GM21360 (cell line): Measurements from ENCODE around the gene POC1B.
A peak's percentile ranks its signal among the peaks of the same experiment; 100 is the strongest.

ENCODE experiments used
- ATAC-seq: cut with Tn5 transposase; IDR thresholded peaks from one replicate; pipeline ENCODE4 v1.9.1; 2021; ENCODE audit warnings: mild to moderate bottlenecking, moderate library complexity; ENCODE audit not compliant: unreplicated experiment

The POC1B gene

GRCh38 chr12:89525824-89526770, at the start of gene POC1B:
Gene POC1B (minus strand): TSS chr12:89526047. CDS start chr12:89525895, 152 bp downstream.
- ATAC-seq, result peak; percentile 62

- ATAC-seq, result no peak
Observed at GRCh38 chr12:89575374-89575773, 49.5 kb upstream of the POC1B start.

GRCh38 chr12:89574736-89575208, 48.9 kb upstream of the POC1B start:
- no peak for ATAC-seq

DNA sequence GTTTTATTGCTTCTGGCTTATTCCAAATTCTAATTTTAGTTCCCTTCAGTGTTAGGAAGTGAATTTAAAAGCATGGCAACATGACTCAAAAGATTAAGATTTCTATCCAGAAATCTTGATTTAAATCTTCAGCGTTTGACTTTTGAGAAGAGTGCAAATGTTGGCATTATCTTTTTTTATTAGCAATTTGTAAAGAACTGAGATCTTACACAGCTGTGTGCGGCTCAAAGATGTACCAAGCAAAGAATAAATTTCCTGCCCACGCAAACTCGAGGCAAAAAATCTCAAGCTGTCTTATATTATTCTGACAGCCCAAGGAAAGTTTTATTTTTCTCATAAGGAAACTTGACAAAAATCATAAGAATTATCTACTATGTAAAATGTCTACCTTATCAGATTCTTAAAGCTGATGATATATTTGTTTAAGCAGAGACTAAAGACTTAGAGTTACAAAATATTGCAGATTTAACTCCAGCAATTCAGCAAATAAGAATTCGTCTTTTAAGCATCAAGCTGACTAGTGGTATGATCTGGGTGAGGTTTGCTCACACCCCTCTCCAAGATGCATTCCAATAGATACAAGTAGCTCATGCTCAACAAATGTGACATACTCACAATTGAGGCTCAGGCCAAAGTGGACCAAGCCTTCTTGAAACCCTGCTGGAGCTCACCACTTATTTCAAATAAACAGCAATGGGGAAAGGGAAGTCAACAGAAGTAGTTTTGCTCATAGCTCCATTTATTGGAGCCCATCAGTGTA, 47.4 kb upstream of the POC1B start:
- ATAC-seq, result no peak

DNA sequence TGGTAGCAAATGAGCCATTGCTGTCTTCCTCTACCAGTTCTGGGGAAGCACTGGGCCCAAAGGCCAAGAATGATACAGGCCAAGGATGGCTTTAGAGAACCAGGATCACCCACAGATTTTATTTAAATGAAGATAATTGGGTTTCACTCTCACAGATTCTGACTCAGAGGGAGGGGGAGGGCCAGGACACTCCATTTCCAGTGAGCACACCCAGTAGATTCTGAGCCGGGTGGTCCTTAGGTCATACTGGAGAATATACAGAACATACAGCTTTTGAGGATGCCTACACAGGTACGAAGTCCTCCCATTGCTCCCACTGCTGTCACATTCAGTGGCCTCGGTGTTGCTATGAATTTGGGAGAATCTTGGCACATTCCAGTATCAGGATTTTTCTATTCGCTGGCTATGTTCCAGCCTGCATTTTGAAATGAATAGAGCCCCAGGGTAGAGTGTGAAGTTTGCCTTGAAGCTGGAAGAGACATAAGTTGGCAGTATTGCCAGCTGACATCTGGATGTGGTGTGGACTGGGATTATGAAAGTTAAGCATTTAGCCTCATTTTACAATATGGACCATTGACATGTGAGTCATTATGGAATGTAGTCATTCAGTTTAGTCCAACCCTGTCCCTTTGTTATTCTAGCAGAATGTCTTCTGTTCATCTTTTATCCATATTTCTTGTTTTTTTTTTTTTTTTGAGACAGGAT, 45.8 kb upstream of the POC1B start:
- no peak for ATAC-seq

GRCh38 chr12:89568484-89568883, 42.6 kb upstream of the POC1B start:
- ATAC-seq, result no peak

DNA sequence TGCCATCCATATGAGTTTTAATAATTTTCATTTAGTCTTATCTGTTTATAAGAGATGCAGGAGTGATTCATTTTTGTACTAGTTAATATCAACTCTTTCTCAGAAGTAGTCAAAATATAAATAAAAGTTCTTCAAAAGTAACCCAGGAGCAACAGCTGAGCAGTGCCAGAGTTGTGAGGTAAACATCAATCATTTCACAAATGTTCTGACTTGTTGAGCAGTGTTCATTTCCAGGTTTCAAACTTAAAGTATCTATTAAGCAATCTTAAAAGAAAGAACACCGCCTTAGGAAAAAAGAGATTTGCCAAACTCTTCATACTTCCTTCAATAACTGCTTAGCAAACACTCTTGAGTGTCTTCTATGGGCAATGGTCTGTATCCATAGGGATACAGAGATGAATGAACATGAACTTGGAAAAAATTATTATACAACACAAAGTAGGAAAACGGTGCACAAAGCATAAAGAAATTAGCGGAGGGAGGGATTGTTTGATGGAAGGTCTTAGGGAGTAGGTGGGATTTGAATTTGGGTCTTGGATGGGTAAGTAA, 41.9 kb upstream of the POC1B start:
- no peak for ATAC-seq

- ATAC-seq, result no peak
Observed at GRCh38 chr12:89566615-89567014, 40.8 kb upstream of the POC1B start.

DNA sequence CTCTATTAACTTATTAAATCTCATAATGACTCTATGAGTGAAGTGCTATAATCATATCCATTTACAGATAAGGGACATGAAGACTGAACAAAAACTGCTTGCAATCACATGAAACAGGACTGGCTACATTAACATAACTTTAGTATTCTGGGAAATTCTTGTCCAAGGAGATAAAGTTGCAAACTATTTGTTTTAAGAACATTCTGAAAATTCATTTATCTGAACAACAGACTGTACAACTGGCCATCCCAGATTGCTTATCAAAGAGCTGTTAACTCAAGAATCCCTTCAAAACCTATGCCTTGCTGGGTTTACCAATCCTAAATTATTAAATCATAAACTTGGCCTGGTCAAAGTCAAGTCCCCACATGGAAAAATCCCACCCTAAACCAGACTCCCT, 39.2 kb upstream of the POC1B start:
- no peak for ATAC-seq

DNA sequence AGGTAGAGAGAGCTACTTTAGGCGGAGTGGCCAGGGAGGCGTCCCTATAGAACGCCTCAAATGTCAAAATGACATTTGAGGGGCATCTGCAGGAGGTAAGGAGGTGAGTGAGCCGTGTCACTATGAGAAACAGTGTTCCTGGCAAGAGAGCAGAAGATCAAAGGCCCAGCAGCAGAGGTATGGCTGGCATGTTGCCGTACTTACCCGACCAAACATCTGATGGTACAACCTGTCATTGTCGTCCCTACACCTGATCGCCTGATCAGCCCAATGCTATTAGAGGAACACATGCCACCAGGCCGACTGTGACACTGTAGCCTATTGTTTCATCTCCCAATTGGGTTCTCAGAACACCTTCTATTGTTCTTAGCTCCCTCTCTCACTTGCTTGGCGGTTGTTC, 33.9 kb upstream of the POC1B start:
- ATAC-seq, result no peak

GRCh38 chr12:89556976-89557375, 31.1 kb upstream of the POC1B start:
- no peak for ATAC-seq

DNA sequence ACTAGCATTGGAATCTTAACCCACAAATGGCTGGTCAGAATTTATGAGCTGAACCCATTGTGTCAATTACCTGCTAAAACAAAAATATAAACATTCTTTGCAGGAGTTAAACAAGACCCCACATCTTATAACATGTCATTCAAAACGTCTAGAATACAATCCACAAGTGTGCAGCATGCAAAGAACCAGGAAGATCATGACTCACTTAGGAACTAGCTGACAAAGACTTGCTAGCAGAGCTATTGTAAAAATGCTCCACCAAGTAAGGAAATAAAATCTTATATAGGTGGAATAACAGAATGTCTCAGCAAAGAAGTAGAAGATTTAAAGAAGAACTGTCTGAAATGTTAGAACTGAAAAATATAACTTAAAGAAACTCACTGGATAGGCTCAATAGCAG, 26.5 kb upstream of the POC1B start:
- no peak for ATAC-seq

GRCh38 chr12:89551747-89552146, 25.9 kb upstream of the POC1B start:
- ATAC-seq, result no peak

DNA sequence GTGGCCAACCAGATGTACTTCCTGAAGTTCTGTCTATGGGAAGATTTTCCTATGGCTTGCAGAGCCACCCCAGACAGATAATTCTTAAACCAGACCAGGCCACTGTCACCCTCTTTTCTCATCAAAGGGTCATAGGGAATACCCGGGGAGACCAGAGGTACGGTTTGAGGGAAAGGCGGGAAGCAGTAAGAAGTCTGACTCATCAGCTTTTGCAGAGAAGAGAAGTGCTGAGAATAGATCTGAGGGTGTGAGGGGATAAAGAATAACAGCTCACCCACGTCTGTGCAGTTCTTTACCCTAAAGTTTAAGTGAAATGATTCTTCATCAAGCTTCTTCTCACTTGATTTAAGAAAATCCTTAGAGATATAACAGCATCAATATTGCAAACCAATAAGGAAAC, 21.3 kb upstream of the POC1B start:
- no peak for ATAC-seq

GRCh38 chr12:89546151-89546550, 20.3 kb upstream of the POC1B start:
- no peak for ATAC-seq

GRCh38 chr12:89544681-89545184, 18.9 kb upstream of the POC1B start:
- ATAC-seq, result no peak

- ATAC-seq, result no peak
Observed at GRCh38 chr12:89544022-89544421, 18.2 kb upstream of the POC1B start.

- ATAC-seq, result peak; percentile 64
Observed at GRCh38 chr12:89542912-89543592, 17.2 kb upstream of the POC1B start.

- ATAC-seq, result no peak
Observed at GRCh38 chr12:89542236-89542635, 16.4 kb upstream of the POC1B start.

DNA sequence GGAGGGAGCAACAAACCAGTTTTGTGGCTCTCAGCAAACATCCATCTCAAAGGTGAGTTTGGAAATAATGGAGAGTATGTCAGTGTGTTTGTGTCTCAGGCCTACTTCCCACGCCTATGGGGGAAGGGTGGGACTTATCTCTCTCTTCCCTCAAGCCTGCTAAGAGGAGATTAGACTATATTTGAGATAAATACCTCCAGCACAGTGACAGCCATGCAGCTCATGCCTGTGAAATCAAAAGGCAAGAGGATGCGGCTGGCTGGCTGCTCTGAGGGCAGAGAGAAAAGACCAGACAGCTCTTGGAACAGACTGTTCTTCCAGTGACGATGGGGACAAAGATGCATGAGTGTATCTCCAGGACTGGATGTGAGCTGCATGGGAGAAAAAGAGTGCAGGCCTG, 14.7 kb upstream of the POC1B start:
- ATAC-seq, result no peak
